Hepatocyte (in vitro differentiated cells): Measurements from ENCODE around the gene EPSTI1. TPM values are rescaled to one million over a fixed set of nuclear protein-coding genes. Genes with fewer than 3 reads are reported as not detected.

Experiments used
- DNase-seq: peaks from one replicate; pipeline ENCODE4 v3.0.0-alpha.2; 2016; ENCODE audit warnings: low spot score
- H2AFZ ChIP-seq: fragments of 200-600 bp; sonication (generic); 2 replicates; pipeline ENCODE4 v1.6.0; 2016; ENCODE audit warnings: antibody characterized with exemption, mild to moderate bottlenecking
- H3K27ac ChIP-seq: fragments of 200-600 bp; sonication (generic); 2 replicates; pipeline ENCODE4 v1.5.1; 2016; ENCODE audit warnings: mild to moderate bottlenecking
- H3K27me3 ChIP-seq: fragments of 200-600 bp; sonication (generic); 2 replicates; pipeline ENCODE4 v1.6.1; 2016
- H3K36me3 ChIP-seq: fragments of 200-600 bp; sonication (generic); replicated peaks from 2 replicates; pipeline ENCODE4 v1.5.1; 2016; ENCODE audit warnings: low read depth; ENCODE audit not compliant: insufficient read depth
- H3K4me1 ChIP-seq: fragments of 200-600 bp; sonication (generic); 2 replicates; pipeline ENCODE4 v1.5.1; 2016; ENCODE audit warnings: mild to moderate bottlenecking, moderate library complexity; ENCODE audit not compliant: insufficient read depth
- H3K4me2 ChIP-seq: fragments of 200-600 bp; sonication (generic); 2 replicates; pipeline ENCODE4 v1.6.0; 2016
- H3K4me3 ChIP-seq: fragments of 200-600 bp; sonication (generic); 2 replicates; pipeline ENCODE4 v1.5.1; 2016; ENCODE audit warnings: mild to moderate bottlenecking
- H3K79me2 ChIP-seq: fragments of 200-600 bp; sonication (generic); 2 replicates; pipeline ENCODE4 v1.6.0; 2017; ENCODE audit warnings: mild to moderate bottlenecking
- H3K9me2 ChIP-seq: fragments of 200-600 bp; sonication (generic); replicated peaks from 2 replicates; pipeline ENCODE4 v1.6.0; 2017; ENCODE audit warnings: mild to moderate bottlenecking; ENCODE audit not compliant: insufficient read depth
- H3K9me3 ChIP-seq: fragments of 200-600 bp; sonication (generic); 2 replicates; pipeline ENCODE4 v1.5.1; 2016; ENCODE audit warnings: low read depth, mild to moderate bottlenecking
- H4K20me1 ChIP-seq: fragments of 200-600 bp; sonication (generic); 2 replicates; pipeline ENCODE4 v1.6.0; 2016; ENCODE audit warnings: mild to moderate bottlenecking; ENCODE audit not compliant: insufficient read depth, poor library complexity, severe bottlenecking
- EZH2 ChIP-seq: fragments of 200-600 bp; sonication (generic); IDR thresholded peaks from 2 replicates; pipeline ENCODE4 v1.6.1; 2016; ENCODE audit warnings: antibody characterized with exemption, mild to moderate bottlenecking, borderline replicate concordance
- EZH2phosphoT487 ChIP-seq: fragments of 200-600 bp; sonication (generic); IDR thresholded peaks from one replicate; pipeline ENCODE4 v1.6.1; 2018; ENCODE audit warnings: antibody characterized with exemption, mild to moderate bottlenecking, low read depth, moderate library complexity; ENCODE audit not compliant: unreplicated experiment, severe bottlenecking
- WGBS: methylation state at CpG from one replicate; pipeline ENCODE4 v1.1.6; 2016; ENCODE audit warnings: low lambda C conversion rate; ENCODE audit errors: missing lambda C conversion rate; 5-methylcytosine and 5-hydroxymethylcytosine counted together
- polyA plus RNA-seq: library from polyadenylated mRNA; unstranded; fragments of >200 nt; fragmentation: Nextera tagmentation; extraction: Ambion mirVana; gene quantifications from 2 replicates; pipeline ENCODE4 v1.2.1, GENCODE V29; 2016
- total RNA-seq: library from RNA; depleted of rRNA; stranded (reverse); fragments of >200 nt; gene quantifications from 2 replicates; pipeline ENCODE4 v1.2.3, GENCODE V29; 2014
- TF ChIP-seq, protein P1 (sequence below): fragments of 200-600 bp; sonication (generic); IDR thresholded peaks from 2 replicates; pipeline ENCODE4 v1.5.1; 2016; ENCODE audit warnings: antibody characterized with exemption, mild to moderate bottlenecking; ENCODE audit not compliant: poor library complexity

EPSTI1 gene
- total and polyA plus RNA-seq, 2 experiments from 2014 or later: 24.5 to 31.0 TPM

DNA sequence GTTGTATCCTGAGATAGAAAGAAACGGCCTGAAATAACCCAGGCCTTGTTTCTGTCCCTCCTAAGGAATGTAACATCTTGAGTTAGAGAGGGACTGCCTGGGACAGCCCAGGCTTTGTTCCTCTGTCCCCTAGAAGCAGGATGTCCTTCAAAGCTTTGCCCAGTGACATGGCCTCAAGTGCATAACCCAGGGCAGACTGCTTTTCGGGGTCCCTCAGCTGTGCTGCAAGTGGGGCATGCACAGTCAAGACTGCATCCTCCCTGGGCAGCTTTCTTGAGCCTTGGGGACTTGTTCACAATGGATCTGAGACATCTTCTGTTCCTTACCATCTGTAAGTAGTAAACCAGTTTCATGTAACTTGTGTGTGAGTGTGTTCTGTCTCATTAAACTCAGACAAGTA lies 7.5 kb upstream of the EPSTI1 start:
- Histone ChIP-seq H3K4me3 (no peak overlapping the region), H3K27ac (no peak overlapping the region), H3K4me1 (no peaks in the 10 kb centered on the region), H3K79me2 (no peaks in the 10 kb centered on the region), H3K9me2 (no peaks in the 10 kb centered on the region), H3K4me2 (no peak overlapping the region), H3K9me3 (no peaks in the 10 kb centered on the region), H3K27me3 (no peaks in the 10 kb centered on the region), H2AFZ (no peak overlapping the region), H4K20me1 (no peaks in the 10 kb centered on the region), H3K36me3 (no peaks in the 10 kb centered on the region)
- no peak for TF ChIP-seq EZH2
- no peak for DNase-seq
- 68% methylated on average over 2 of the region's 2 CpGs for WGBS

DNA sequence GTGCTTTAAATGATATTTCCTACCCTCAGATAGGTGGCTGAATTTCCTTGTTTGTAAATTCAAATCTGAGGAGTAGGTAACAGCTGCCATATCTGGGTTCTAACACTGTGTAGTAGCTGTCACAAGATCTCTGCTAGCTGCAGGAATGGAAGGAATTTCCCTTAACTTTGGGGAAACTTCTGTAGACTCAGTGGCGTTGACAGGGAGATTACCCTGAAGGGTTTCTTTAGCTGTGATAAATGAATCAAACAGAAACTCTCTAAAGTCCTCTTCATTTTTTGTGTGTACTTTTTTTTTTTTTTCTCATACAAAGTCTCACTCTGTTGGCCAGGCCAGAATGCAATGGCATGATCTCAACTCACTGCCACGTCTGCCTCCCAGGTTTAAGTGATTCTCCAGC lies 5.3 kb upstream of the EPSTI1 start:
- Histone ChIP-seq H3K4me1 (no peaks in the 10 kb centered on the region), H3K9me2 (no peaks in the 10 kb centered on the region), H4K20me1 (no peaks in the 10 kb centered on the region), H3K79me2 (no peaks in the 10 kb centered on the region), H3K4me3 (no peak overlapping the region), H2AFZ (no peak overlapping the region), H3K36me3 (no peaks in the 10 kb centered on the region), H3K9me3 (no peaks in the 10 kb centered on the region), H3K27me3 (no peaks in the 10 kb centered on the region), H3K4me2 (no peak overlapping the region), H3K27ac (peak overlapping the region; percentile 63)
- no peak for DNase-seq
- TF ChIP-seq EZH2: no peak
- TF ChIP-seq EZH2phosphoT487: no peak
- TF ChIP-seq, protein P1, sequence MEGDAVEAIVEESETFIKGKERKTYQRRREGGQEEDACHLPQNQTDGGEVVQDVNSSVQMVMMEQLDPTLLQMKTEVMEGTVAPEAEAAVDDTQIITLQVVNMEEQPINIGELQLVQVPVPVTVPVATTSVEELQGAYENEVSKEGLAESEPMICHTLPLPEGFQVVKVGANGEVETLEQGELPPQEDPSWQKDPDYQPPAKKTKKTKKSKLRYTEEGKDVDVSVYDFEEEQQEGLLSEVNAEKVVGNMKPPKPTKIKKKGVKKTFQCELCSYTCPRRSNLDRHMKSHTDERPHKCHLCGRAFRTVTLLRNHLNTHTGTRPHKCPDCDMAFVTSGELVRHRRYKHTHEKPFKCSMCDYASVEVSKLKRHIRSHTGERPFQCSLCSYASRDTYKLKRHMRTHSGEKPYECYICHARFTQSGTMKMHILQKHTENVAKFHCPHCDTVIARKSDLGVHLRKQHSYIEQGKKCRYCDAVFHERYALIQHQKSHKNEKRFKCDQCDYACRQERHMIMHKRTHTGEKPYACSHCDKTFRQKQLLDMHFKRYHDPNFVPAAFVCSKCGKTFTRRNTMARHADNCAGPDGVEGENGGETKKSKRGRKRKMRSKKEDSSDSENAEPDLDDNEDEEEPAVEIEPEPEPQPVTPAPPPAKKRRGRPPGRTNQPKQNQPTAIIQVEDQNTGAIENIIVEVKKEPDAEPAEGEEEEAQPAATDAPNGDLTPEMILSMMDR: no peak
- WGBS: 52% methylated on average over 2 of the region's 2 CpGs

DNA sequence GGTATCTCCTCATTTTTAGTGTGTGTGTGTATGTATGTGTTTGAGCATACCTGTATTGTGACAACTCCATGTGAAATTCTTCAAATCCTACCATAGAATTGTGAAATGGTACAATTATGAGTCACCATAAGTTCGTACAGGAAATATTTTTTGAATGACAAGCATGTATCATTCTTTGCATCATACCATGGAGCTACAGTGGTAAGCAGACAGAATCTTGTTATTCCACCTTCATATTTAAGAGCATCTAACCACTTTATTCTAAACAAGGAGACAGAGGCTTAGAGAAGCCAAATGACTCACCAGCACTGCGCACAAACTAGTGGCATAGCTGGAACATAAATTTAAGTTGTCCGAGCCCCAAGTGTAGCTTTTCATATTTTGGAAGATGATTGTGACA lies 4.5 kb upstream of the EPSTI1 start:
- DNase-seq: no peak
- Histone ChIP-seq H3K79me2 (no peaks in the 10 kb centered on the region), H3K9me3 (no peaks in the 10 kb centered on the region), H3K9me2 (no peaks in the 10 kb centered on the region), H3K36me3 (no peaks in the 10 kb centered on the region), H3K27me3 (no peaks in the 10 kb centered on the region), H3K27ac (peak overlapping the region; percentile 26), H4K20me1 (no peaks in the 10 kb centered on the region), H3K4me2 (no peak overlapping the region), H2AFZ (no peak overlapping the region), H3K4me3 (no peak overlapping the region), H3K4me1 (peaks cover 2% of the 10 kb centered on the region)
- TF ChIP-seq, protein P1: no peak
- TF ChIP-seq EZH2phosphoT487 (no peak), EZH2 (no peak)
- WGBS: 75% methylated on average over 3 of the region's 3 CpGs

DNA sequence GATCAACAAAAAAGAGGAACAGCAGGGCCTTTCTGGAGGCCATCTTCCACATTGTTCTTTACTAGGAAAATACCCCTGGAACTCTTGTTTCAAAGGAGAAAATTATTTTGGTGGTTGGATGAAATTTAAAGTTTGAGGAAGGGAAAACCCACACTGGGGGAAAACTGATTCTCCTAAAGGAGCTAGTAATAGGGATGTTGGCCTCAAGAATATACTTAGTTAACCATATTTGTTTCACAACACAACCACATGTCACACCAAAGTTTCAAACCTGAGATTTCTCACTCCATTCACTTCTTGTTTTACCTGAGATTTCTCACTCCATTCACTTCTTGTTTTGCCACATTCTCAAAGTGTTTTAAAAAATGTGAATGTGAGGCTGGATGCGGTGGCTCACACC lies 2.8 kb upstream of the EPSTI1 start:
- H4K20me1 ChIP-seq: no peaks in the 10 kb centered on the region
- H3K4me2 ChIP-seq: no peak overlapping the region
- H3K4me3 ChIP-seq: no peak overlapping the region
- H3K79me2 ChIP-seq: peaks cover 4% of the 10 kb centered on the region
- WGBS: 100% methylated on average over 1 of the region's 1 CpG
- H2AFZ ChIP-seq: no peak overlapping the region
- H3K27ac ChIP-seq: no peak overlapping the region
- H3K4me1 ChIP-seq: peaks cover 11% of the 10 kb centered on the region
- H3K9me2 ChIP-seq: no peaks in the 10 kb centered on the region
- no peak for DNase-seq
- H3K27me3 ChIP-seq: no peaks in the 10 kb centered on the region
- no peaks in the 10 kb centered on the region for H3K9me3 ChIP-seq
- H3K36me3 ChIP-seq: no peaks in the 10 kb centered on the region
- TF ChIP-seq EZH2: no peak
- TF ChIP-seq EZH2phosphoT487: no peak
- TF ChIP-seq, protein P1: no peak
